Natural killer cell (primary cell): ENCODE measurements around the gene GALNT15. TPM values are rescaled to one million over a fixed set of nuclear protein-coding genes. Genes with fewer than 3 reads are reported as not detected.

Experiments used
- ATAC-seq, 3 donors: fragments of 150-1000 bp in 2 of 3; fragments of 200-7000 bp in 1 of 3; cut with Tn5 transposase; 1 replicate in 1 of 3; 2 replicates in 2 of 3; pipeline ENCODE4 v1.10.0; 2021; ENCODE audit warnings: mild to moderate bottlenecking in 2 of 3, moderate library complexity in 2 of 3
- DNase-seq, 2 donors: peaks; one replicate each; pipeline versions ENCODE4 v3.0.0 to v3.0.0-alpha.2; 2013 to 2021; ENCODE audit warnings: mixed read lengths in 1 of 2
- H3K27ac ChIP-seq: one replicate; pipeline ENCODE4 v1.5.1; 2013; ENCODE audit warnings: mild to moderate bottlenecking, low read length
- H3K27me3 ChIP-seq: one replicate; pipeline ENCODE4 v1.6.1; 2013; ENCODE audit warnings: low read length; ENCODE audit not compliant: control insufficient read depth, insufficient read depth
- H3K36me3 ChIP-seq: one replicate; pipeline ENCODE4 v1.6.1; 2013; ENCODE audit warnings: low read length; ENCODE audit not compliant: control insufficient read depth, insufficient read depth
- H3K4me1 ChIP-seq: one replicate; pipeline ENCODE4 v1.6.1; 2013; ENCODE audit warnings: low read length; ENCODE audit not compliant: control insufficient read depth, insufficient read depth
- H3K4me3 ChIP-seq: one replicate; pipeline ENCODE4 v1.5.1; 2013; ENCODE audit warnings: low read length
- H3K9me3 ChIP-seq: one replicate; pipeline ENCODE4 v1.6.1; 2013; ENCODE audit warnings: low read length; ENCODE audit not compliant: control insufficient read depth, insufficient read depth
- H3K27ac Mint-ChIP-seq, 2 donors: one replicate each; pipeline ENCODE4 v1.8.0; 2022; ENCODE audit warnings: mild to moderate bottlenecking in 2 of 2, mixed read lengths in 2 of 2, moderate library complexity in 1 of 2
- H3K27me3 Mint-ChIP-seq, 2 donors: one replicate each; pipeline ENCODE4 v1.8.0; 2022; ENCODE audit warnings: low read depth in 2 of 2, mixed read lengths in 2 of 2
- H3K36me3 Mint-ChIP-seq: one replicate; pipeline ENCODE4 v1.8.0; 2022; ENCODE audit warnings: mixed read lengths
- H3K4me1 Mint-ChIP-seq, 2 donors: one replicate each; pipeline ENCODE4 v1.8.0; 2022; ENCODE audit warnings: mixed read lengths in 2 of 2
- H3K4me3 Mint-ChIP-seq: one replicate; pipeline ENCODE4 v1.8.0; 2022; ENCODE audit warnings: mild to moderate bottlenecking, moderate library complexity, mixed read lengths
- H3K9me3 Mint-ChIP-seq, 2 donors: one replicate each; pipeline ENCODE4 v1.8.0; 2022; ENCODE audit warnings: mixed read lengths in 2 of 2
- WGBS: methylation state at CpG from one replicate; pipeline ENCODE4 v1.1.7; 2013; ENCODE audit warnings: missing lambda C conversion rate; ENCODE audit not compliant: insufficient coverage; 5-methylcytosine and 5-hydroxymethylcytosine counted together
- intact Hi-C: fragments of 100-400 bp; cut with micrococcal nuclease; formaldehyde crosslinking; loops from one replicate; pipeline ENCODE4 v1.14.2; 2022
- total RNA-seq, 4 donors: library from RNA; stranded (reverse); fragments of 120-200 nt in 1 of 4; gene quantifications; one replicate each; pipeline versions ENCODE4 v1.2.3 to v1.2.4, GENCODE V29; 2013 to 2022
- TF ChIP-seq, protein P1 (sequence below): fragments of 200-600 bp; IDR thresholded peaks from one replicate; pipeline ENCODE4 v1.8.0; 2022; ENCODE audit warnings: antibody characterized with exemption

The GALNT15 gene, protein sequence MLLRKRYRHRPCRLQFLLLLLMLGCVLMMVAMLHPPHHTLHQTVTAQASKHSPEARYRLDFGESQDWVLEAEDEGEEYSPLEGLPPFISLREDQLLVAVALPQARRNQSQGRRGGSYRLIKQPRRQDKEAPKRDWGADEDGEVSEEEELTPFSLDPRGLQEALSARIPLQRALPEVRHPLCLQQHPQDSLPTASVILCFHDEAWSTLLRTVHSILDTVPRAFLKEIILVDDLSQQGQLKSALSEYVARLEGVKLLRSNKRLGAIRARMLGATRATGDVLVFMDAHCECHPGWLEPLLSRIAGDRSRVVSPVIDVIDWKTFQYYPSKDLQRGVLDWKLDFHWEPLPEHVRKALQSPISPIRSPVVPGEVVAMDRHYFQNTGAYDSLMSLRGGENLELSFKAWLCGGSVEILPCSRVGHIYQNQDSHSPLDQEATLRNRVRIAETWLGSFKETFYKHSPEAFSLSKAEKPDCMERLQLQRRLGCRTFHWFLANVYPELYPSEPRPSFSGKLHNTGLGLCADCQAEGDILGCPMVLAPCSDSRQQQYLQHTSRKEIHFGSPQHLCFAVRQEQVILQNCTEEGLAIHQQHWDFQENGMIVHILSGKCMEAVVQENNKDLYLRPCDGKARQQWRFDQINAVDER
- total RNA-seq: not detected
- total RNA-seq (2013): 0.09 TPM

DNA sequence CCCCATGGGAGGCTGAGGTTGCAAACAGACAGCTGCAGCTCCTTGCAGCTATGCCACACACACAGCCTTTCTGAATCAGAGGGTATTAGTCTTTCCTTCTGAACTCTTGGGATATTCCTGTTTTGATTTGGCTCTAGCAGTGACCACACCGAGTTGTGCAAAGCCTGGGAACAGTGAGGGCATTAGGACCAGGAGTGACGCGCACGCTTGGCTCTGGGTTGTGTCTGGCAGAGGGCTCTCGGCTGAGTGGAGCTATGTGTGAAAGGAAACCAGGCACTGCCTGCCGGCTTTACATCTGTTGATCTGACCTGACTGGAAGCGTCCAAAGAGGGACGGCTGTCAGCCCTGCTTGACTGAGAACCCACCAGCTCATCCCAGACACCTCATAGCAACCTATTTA, at the start of gene GALNT15:
Gene GALNT15 (plus strand): TSS at position 292 of the 400 bp plus-strand sequence. CDS start 472 bp downstream, outside the sequence.
- H3K9me3 Mint-ChIP-seq: no peaks in the 10 kb centered on the region
- intact Hi-C loops: loop anchor here (10.0 kb wide), 1 partner anchor 980 kb away; no protein-coding TSS in a partner anchor
- H3K27me3 Mint-ChIP-seq: peaks cover 0 to 17% of the 10 kb centered on the region in 2 donors
- DNase-seq (no peak), ATAC-seq (no peak)
- 65% methylated on average over 8 of the region's 8 CpGs for WGBS
- Histone ChIP-seq H3K27me3 (no peaks in the 10 kb centered on the region), H3K4me1 (peaks cover 5% of the 10 kb centered on the region), H3K36me3 (no peaks in the 10 kb centered on the region), H3K4me3 (no peak within 1 kb of the TSS), H3K9me3 (no peaks in the 10 kb centered on the region), H3K27ac (no peak within 1 kb of the TSS)
- no peaks in the 10 kb centered on the region for H3K36me3 Mint-ChIP-seq
- H3K4me3 Mint-ChIP-seq: no peak within 1 kb of the TSS
- TF ChIP-seq, protein P1, sequence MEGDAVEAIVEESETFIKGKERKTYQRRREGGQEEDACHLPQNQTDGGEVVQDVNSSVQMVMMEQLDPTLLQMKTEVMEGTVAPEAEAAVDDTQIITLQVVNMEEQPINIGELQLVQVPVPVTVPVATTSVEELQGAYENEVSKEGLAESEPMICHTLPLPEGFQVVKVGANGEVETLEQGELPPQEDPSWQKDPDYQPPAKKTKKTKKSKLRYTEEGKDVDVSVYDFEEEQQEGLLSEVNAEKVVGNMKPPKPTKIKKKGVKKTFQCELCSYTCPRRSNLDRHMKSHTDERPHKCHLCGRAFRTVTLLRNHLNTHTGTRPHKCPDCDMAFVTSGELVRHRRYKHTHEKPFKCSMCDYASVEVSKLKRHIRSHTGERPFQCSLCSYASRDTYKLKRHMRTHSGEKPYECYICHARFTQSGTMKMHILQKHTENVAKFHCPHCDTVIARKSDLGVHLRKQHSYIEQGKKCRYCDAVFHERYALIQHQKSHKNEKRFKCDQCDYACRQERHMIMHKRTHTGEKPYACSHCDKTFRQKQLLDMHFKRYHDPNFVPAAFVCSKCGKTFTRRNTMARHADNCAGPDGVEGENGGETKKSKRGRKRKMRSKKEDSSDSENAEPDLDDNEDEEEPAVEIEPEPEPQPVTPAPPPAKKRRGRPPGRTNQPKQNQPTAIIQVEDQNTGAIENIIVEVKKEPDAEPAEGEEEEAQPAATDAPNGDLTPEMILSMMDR: no peak
- peaks cover 6 to 9% of the 10 kb centered on the region in 2 donors for H3K4me1 Mint-ChIP-seq
- no peak within 1 kb of the TSS for H3K27ac Mint-ChIP-seq

DNA sequence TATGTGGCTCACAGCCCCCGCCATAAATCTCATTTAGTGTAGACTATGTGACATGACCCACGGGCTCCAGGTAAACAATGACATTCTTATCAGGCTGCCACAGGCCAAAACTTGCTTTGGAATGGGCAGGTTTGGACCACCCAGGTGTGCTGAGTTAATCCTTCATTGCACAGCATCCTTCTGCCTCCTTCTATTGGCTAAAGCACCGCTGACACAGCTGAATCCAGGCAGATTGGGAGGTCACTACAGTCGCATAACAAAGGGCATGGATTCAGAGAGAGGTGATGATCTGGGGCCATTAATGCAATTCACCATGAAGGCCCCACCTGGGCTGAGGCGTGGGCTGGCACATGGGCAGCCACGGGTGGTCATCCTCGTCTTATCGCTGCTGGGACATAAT, 47.8 kb upstream of the GALNT15 start:
- 91% methylated on average over 8 of the region's 8 CpGs for WGBS
- Histone ChIP-seq H3K9me3 (no peaks in the 10 kb centered on the region), H3K36me3 (no peaks in the 10 kb centered on the region), H3K4me1 (no peaks in the 10 kb centered on the region), H3K27ac (no peak overlapping the region), H3K4me3 (no peak overlapping the region), H3K27me3 (no peaks in the 10 kb centered on the region)
- Mint-ChIP-seq H3K4me3 (no peak overlapping the region), H3K27me3 (peaks cover 0 to 3% of the 10 kb centered on the region in 2 donors), H3K4me1 (no peaks in the 10 kb centered on the region), H3K9me3 (no peaks in the 10 kb centered on the region), H3K36me3 (no peaks in the 10 kb centered on the region), H3K27ac (no peak overlapping the region)
- ATAC-seq (no peak), DNase-seq (no peak)
- TF ChIP-seq, protein P1: no peak
- intact Hi-C loops: no loop called here

DNA sequence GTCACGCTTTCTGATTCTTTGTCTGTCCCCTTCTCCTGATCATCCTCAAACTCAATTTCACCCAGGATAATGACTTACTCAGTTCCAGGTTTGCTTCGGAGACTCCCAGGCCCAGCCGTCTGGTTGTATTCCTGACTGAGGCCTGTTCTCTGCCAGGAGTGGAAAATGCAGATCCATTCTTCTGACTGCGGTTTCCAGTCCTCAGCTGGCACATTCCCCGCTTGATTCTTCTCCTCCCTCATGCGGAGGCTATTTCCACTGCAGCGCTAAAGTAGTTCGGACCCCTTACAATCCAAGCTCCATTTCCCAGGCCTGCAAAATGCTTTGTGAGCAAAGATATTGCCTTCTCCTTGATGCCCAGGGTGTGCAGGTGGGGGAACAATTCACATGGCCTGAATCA, 47.2 kb upstream of the GALNT15 start:
- H3K27ac Mint-ChIP-seq: no peak overlapping the region
- 94% methylated on average over 8 of the region's 8 CpGs for WGBS
- peaks cover 0 to 3% of the 10 kb centered on the region in 2 donors for H3K27me3 Mint-ChIP-seq
- Histone ChIP-seq H3K27ac (no peak overlapping the region), H3K4me3 (no peak overlapping the region), H3K4me1 (no peaks in the 10 kb centered on the region), H3K9me3 (no peaks in the 10 kb centered on the region), H3K27me3 (peaks cover 1% of the 10 kb centered on the region), H3K36me3 (no peaks in the 10 kb centered on the region)
- intact Hi-C loops: no loop called here
- ATAC-seq: no peak
- H3K4me3 Mint-ChIP-seq: no peak overlapping the region
- TF ChIP-seq, protein P1: no peak
- H3K4me1 Mint-ChIP-seq: no peaks in the 10 kb centered on the region
- no peaks in the 10 kb centered on the region for H3K36me3 Mint-ChIP-seq
- no peak for DNase-seq
- H3K9me3 Mint-ChIP-seq: no peaks in the 10 kb centered on the region
